Measurements from ENCODE around the gene PPTC7. TPM values are rescaled to one million over a fixed set of nuclear protein-coding genes. Genes with fewer than 3 reads are reported as not detected.
"Not testable (repeated sequence)": the region's sequence is repeated elsewhere in the genome, so short reads cannot be mapped to it uniquely, and the experiment has no call there.

The PPTC7 gene
- total RNA-seq, 3 donors from 2014 or later (not counting 1 experiment from before 2014, with no cell fraction given), result 44.0 to 52.7 (median 48.0) TPM

DNA sequence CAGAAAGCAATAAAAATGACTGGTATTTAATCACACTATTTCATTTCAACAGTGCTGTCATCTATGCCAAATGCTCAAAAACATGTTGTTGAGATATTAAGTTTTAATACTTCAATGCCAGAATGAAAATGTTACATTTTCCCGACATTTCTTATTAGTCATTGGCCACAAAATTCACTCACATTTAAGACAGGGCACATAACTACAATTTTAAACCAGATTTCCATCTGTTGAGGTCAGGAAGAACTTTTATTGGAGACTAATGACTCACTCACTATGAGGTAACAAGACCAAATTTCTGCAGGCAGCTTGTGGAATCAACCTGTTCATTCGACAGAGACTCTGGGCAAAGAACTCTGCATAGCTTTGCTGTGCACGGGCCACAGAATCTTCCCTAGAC, 36.8 kb downstream of the PPTC7 start:
- no peak overlapping the region for H3K4me3 Mint-ChIP-seq
- intact Hi-C loops (cut with micrococcal nuclease), result loop anchor here (5.0 kb wide), 1 partner anchor 36 kb away; the partner anchor contains the start of gene PPTC7
- H3K27me3 ChIP-seq (ENCODE audit: control insufficient read depth, insufficient read depth, low read length), result no peaks in the 10 kb centered on the region
- H3K36me3 ChIP-seq (ENCODE audit: control insufficient read depth, insufficient read depth, low read length), result peaks cover 38% of the 10 kb centered on the region
- WGBS (ENCODE audit: insufficient coverage), result 91% methylated on average over 3 of the region's 3 CpGs
- no peak overlapping the region for H3K4me3 ChIP-seq (ENCODE audit: low read length)
- no peak overlapping the region for H3K27ac ChIP-seq (ENCODE audit: low read length)
- no peaks in the 10 kb centered on the region for H3K9me3 ChIP-seq (ENCODE audit: control insufficient read depth, insufficient read depth, low read length)
- peaks cover 34 to 42% of the 10 kb centered on the region in 2 donors for H3K4me1 Mint-ChIP-seq
- ATAC-seq, result no peak
- H3K27ac Mint-ChIP-seq, result peak overlapping the region; percentile 19 to 25
- no peak for DNase-seq
- no peaks in the 10 kb centered on the region for H3K36me3 Mint-ChIP-seq
- no peaks in the 10 kb centered on the region for H3K27me3 Mint-ChIP-seq (ENCODE audit: low read depth in 2 of 2)
- no peaks in the 10 kb centered on the region for H3K4me1 ChIP-seq (ENCODE audit: control insufficient read depth, insufficient read depth, low read length)
- H3K9me3 Mint-ChIP-seq, result no peaks in the 10 kb centered on the region
- TF ChIP-seq, protein P1, sequence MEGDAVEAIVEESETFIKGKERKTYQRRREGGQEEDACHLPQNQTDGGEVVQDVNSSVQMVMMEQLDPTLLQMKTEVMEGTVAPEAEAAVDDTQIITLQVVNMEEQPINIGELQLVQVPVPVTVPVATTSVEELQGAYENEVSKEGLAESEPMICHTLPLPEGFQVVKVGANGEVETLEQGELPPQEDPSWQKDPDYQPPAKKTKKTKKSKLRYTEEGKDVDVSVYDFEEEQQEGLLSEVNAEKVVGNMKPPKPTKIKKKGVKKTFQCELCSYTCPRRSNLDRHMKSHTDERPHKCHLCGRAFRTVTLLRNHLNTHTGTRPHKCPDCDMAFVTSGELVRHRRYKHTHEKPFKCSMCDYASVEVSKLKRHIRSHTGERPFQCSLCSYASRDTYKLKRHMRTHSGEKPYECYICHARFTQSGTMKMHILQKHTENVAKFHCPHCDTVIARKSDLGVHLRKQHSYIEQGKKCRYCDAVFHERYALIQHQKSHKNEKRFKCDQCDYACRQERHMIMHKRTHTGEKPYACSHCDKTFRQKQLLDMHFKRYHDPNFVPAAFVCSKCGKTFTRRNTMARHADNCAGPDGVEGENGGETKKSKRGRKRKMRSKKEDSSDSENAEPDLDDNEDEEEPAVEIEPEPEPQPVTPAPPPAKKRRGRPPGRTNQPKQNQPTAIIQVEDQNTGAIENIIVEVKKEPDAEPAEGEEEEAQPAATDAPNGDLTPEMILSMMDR (IDR thresholded peaks at IDR 0.05), result no peak

GRCh38 chr12:110545812-110546211, 37.3 kb downstream of the PPTC7 start:
- Histone ChIP-seq H3K9me3 (ENCODE audit: control insufficient read depth, insufficient read depth, low read length) (no peaks in the 10 kb centered on the region), H3K27me3 (ENCODE audit: control insufficient read depth, insufficient read depth, low read length) (no peaks in the 10 kb centered on the region), H3K4me3 (ENCODE audit: low read length) (no peak overlapping the region), H3K27ac (ENCODE audit: low read length) (no peak overlapping the region), H3K4me1 (ENCODE audit: control insufficient read depth, insufficient read depth, low read length) (no peaks in the 10 kb centered on the region), H3K36me3 (ENCODE audit: control insufficient read depth, insufficient read depth, low read length) (peaks cover 34% of the 10 kb centered on the region)
- H3K9me3 Mint-ChIP-seq, result no peaks in the 10 kb centered on the region
- TF ChIP-seq, protein P1 (IDR thresholded peaks at IDR 0.05), result no peak
- DNase-seq (no peak), ATAC-seq (no peak)
- no peaks in the 10 kb centered on the region for H3K36me3 Mint-ChIP-seq
- H3K27me3 Mint-ChIP-seq (ENCODE audit: low read depth in 2 of 2), result no peaks in the 10 kb centered on the region
- peak overlapping the region; percentile 19 to 25 for H3K27ac Mint-ChIP-seq
- peaks cover 34 to 39% of the 10 kb centered on the region in 2 donors for H3K4me1 Mint-ChIP-seq
- no peak overlapping the region for H3K4me3 Mint-ChIP-seq
- intact Hi-C loops (cut with micrococcal nuclease), result loop anchor here (5.0 kb wide), 1 partner anchor 36 kb away; the partner anchor contains the start of gene PPTC7
- WGBS (ENCODE audit: insufficient coverage), result 97% methylated on average over 10 of the region's 10 CpGs

DNA sequence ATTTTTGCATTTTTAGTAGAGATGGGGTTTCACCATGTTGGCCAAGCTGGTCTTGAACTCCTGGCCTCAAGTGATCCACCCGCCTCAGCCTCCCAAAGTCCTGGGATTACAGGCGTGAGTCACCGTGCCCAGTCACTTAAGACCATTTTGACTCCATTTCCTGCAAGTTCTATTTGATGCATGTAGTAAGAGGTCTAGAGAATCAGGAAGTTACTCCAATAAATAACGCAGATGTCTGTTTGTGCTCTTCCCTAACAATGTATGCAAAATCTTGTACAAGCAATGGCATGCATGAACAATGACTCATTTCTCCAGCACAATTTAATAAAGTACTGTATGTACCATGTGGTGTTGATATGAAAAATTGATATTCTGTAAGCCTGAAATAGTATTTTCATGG, 37.9 kb downstream of the PPTC7 start:
- not testable (repeated sequence) for H3K9me3 ChIP-seq (ENCODE audit: control insufficient read depth, insufficient read depth, low read length); H3K4me3 ChIP-seq (ENCODE audit: low read length); ATAC-seq; H3K9me3 Mint-ChIP-seq; DNase-seq; H3K27me3 Mint-ChIP-seq (ENCODE audit: low read depth in 2 of 2); H3K27ac ChIP-seq (ENCODE audit: low read length); H3K27me3 ChIP-seq (ENCODE audit: control insufficient read depth, insufficient read depth, low read length); H3K4me3 Mint-ChIP-seq; H3K36me3 Mint-ChIP-seq; H3K4me1 ChIP-seq (ENCODE audit: control insufficient read depth, insufficient read depth, low read length)
- H3K4me1 Mint-ChIP-seq, result peaks cover 34 to 36% of the 10 kb centered on the region in 2 donors
- H3K27ac Mint-ChIP-seq, result peak overlapping the region in 1 of 2 donors; percentile 22
- WGBS (ENCODE audit: insufficient coverage), result 94% methylated on average over 4 of the region's 4 CpGs
- intact Hi-C loops (cut with micrococcal nuclease), result loop anchor here (5.0 kb wide), 1 partner anchor 37 kb away; the partner anchor contains the start of gene PPTC7
- H3K36me3 ChIP-seq (ENCODE audit: control insufficient read depth, insufficient read depth, low read length), result peaks cover 29% of the 10 kb centered on the region

- peaks cover 29 to 32% of the 10 kb centered on the region in 2 donors for H3K4me1 Mint-ChIP-seq
- H3K27ac ChIP-seq (ENCODE audit: low read length), result no peak overlapping the region
- H3K9me3 ChIP-seq (ENCODE audit: control insufficient read depth, insufficient read depth, low read length), result no peaks in the 10 kb centered on the region
- H3K4me3 ChIP-seq (ENCODE audit: low read length), result no peak overlapping the region
- no peaks in the 10 kb centered on the region for H3K27me3 ChIP-seq (ENCODE audit: control insufficient read depth, insufficient read depth, low read length)
- no peaks in the 10 kb centered on the region for H3K4me1 ChIP-seq (ENCODE audit: control insufficient read depth, insufficient read depth, low read length)
- no peak for ATAC-seq
- H3K4me3 Mint-ChIP-seq, result no peak overlapping the region
- WGBS (ENCODE audit: insufficient coverage), result 100% methylated on average over 1 of the region's 4 CpGs
- DNase-seq, result no peak
- peak overlapping the region; percentile 67 for H3K27ac Mint-ChIP-seq
- H3K27me3 Mint-ChIP-seq (ENCODE audit: low read depth in 2 of 2), result no peaks in the 10 kb centered on the region
- H3K36me3 ChIP-seq (ENCODE audit: control insufficient read depth, insufficient read depth, low read length), result peaks cover 31% of the 10 kb centered on the region
- H3K9me3 Mint-ChIP-seq, result no peaks in the 10 kb centered on the region
- intact Hi-C loops (cut with micrococcal nuclease), result no loop called here
- no peaks in the 10 kb centered on the region for H3K36me3 Mint-ChIP-seq
- TF ChIP-seq, protein P1 (IDR thresholded peaks at IDR 0.05), result no peak
Measured at GRCh38 chr12:110543965-110544364, 39.2 kb downstream of the PPTC7 start.
